HT-29 (cell line): ENCODE results near the gene SLC35D3. TPM values are rescaled to one million over a fixed set of nuclear protein-coding genes. Genes with fewer than 3 reads are reported as not detected.
"Not testable (repeated sequence)": the region's sequence is repeated elsewhere in the genome, so short reads cannot be mapped to it uniquely, and the experiment has no call there.

ENCODE experiments used
- DNase-seq: peaks from one replicate; pipeline ENCODE4 v3.0.0-alpha.2; 2015; ENCODE audit warnings: low spot score
- total RNA-seq: library from RNA; depleted of rRNA; stranded (reverse); fragments of >200 nt; shearing (Covaris generic); gene quantifications from 2 replicates; pipeline ENCODE4 v1.2.3, GENCODE V29; 2014; rRNA removed

The SLC35D3 gene, protein sequence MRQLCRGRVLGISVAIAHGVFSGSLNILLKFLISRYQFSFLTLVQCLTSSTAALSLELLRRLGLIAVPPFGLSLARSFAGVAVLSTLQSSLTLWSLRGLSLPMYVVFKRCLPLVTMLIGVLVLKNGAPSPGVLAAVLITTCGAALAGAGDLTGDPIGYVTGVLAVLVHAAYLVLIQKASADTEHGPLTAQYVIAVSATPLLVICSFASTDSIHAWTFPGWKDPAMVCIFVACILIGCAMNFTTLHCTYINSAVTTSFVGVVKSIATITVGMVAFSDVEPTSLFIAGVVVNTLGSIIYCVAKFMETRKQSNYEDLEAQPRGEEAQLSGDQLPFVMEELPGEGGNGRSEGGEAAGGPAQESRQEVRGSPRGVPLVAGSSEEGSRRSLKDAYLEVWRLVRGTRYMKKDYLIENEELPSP
- total RNA-seq, result 0.05 and 0.66 TPM in 2 replicates

DNA sequence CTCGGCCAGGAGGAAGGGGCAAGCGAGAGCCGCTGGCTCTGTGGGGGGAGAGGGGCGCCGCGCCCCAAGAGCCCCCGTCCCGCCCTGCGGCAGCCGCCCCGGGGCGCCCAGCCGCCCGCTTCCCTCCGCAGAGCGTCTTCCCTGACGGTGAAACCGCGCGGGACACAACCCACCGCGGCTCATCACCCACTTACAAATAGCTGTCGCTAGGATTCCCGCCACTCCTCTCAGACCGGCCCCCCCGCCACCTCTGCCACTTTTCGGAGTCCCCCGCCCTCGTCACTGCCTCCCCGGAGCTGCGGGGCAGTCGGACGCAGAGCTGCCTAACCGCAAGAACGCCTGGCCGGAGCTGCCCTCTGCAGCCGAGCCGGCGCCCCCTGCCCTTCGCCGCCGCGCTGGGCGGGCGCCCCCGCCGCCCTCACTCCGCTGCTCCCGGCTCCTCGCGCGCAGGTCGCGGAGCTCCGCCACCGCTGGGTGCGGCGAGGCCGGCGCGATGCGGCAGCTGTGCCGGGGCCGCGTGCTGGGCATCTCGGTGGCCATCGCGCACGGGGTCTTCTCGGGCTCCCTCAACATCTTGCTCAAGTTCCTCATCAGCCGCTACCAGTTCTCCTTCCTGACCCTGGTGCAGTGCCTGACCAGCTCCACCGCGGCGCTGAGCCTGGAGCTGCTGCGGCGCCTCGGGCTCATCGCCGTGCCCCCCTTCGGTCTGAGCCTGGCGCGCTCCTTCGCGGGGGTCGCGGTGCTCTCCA, at the start of gene SLC35D3:
Gene SLC35D3, plus strand, starts transcription at position 366 of the 749 bp plus-strand sequence. Its CDS starts 128 bp downstream, at position 494.
- DNase-seq, result peak; percentile 13

DNA sequence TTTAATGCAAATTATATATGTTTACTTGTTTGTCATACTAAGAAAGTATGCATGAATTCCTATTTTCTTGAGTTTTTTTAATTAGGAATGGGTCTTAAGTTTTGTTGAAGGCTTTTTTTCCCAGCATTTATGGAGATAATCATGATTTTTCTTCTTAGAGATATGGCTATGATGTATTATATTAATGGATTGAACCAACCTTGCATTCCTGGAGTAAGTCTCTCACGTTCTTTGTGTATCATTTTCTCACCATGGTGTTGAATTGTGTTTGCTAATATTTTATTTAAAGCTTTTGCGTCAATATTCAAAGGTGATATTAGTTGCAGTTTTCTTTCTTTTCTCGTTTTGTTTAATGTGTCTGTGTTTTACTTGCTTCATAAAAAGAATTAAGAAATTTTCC, 48.4 kb upstream of the SLC35D3 start:
- DNase-seq, result peak; percentile 16

DNA sequence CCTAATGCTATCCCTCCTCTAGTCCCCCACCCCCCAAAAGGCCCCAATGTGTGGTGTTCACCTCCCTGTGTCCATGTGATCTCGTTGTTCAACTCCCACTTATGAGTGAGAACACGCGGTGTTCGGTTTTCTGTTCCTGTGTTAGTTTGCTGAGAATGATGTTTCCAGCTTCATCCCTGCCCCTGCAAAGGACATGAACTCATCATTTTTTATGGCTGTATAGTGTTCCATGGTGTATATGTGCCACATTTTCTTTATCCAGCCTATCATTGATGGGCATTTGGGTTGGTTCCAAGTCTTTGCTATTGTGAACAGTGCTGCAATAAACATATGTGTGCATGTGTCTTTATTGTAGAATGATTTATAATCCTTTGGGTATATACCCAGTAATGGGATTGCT, 45.6 kb upstream of the SLC35D3 start:
- DNase-seq, result not testable (repeated sequence)

DNA sequence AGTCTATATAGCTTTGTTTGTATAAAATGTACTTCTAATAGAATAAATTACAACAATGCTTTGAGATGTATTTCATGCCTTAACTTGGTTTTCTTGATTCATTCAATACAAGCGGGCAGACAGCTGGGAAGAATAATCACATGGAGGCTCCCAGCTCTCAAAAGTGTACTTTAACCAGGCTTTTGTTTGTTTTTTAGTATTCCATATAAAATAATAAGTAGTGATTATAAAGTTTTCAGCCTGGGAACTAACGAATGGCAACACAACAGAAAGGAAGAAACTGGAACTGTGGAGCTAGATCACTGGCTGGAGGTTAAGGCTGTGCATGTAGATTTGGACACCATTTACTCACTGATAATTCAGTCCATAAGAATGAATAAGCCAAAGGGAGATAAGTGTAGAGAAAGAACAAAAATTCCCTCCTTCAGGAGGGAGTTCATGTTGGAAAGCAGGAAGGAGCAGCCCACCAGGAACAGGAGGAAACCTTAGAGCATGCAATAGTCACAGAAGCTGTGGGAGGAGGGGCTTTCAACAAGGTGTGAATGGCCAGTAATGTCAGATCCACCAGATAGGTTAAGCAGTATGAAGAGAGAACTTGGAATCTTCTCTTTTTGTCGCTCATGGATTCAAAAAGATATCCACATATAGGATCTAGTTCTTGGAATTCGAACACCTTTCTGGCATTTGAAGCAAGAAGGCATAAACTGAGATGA, 41.2 kb upstream of the SLC35D3 start:
- no peak for DNase-seq

- DNase-seq, result no peak
These were observed 36.0 kb upstream of the SLC35D3 start for GRCh38 chr6:136886091-136886490.

DNA sequence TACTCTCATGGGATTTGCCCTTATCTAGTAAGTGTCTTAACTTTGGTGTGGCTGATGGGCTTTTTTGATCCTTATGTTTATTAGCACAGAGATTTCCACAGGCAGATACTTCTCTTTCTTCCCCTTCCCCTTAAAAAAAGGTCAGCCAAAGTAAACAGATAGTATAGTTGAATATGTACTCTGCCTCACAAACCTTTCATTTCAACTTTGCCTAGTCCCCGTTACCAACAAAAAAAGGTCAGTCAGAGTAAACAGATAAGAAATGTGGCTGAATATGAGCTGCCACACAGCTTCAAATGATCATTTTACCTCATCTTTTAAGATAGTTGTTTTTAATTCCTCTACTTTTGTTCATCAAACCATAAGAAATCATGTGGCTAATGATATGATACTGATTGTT, 34.1 kb upstream of the SLC35D3 start:
- no peak for DNase-seq

DNA sequence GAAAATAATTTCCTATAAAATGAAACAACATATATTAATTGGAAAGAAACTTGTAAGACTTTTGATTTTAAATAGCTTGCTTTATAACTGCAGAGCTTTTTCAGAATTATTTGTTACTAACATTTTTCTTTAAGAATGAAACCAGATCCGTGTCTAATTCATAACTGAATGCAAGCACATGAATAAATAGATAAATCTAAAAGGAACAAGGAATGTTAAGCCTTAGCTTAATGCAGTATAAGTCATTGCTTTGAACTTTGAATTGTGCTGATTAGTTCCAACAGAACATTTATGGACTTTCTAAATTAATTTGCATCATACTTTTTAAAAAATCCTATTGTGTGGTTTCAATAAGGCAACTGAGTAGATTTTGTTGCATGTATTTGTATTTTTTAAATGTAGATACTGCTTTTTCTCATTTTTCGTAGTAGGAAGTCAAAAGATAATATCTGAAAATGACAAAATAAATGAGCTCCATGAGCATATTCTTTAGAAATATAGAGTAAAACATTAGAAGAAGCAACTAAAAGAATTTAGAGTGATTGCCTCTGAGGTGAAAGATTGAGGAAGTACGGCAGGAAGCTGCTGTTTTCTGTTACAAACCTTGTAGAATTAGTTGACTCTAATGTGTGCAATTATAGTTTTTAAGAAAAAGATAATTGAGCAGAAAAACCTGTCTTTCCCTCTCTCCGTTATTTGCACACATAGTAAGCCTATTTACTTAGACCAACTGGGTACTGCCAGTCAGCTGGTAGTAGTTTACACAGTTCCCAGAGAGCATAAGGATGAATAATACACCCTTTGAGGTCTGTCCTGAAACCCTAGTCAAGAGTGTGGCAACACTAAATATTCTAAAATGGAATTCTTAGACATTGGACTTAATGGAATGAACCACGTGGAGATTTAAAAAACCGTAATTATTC, 32.6 kb upstream of the SLC35D3 start:
- no peak for DNase-seq

DNA sequence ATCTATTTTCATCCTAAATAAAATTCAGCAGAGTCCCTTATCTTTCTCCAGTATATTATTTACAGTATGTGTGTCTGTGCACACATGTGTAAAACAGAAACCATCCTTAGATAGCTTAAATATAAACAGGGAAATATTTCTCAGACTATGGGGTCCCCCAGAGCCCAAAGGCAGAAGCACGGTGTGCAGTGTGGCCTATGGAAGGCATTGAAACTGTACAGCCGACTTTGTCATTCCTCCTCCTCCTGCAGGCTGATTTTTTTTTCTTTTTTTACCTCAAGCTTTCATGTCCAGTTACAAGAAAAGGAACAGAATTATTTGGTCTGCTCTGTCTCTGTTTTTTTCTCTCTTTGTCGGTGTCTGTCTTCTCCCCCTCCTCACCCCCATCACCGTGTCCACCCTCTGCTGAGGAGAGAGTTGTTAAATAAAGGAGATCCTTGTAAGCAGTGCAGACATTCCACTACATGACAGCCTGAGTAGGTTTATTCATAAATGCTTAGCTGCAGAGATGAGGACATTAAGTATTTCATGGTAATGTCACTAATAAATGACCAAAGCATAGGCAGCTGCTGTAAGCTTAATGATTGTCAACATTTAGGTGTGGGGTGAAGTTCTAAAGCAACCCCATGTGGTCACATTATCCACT, 31.8 kb upstream of the SLC35D3 start:
- DNase-seq, result no peak

- DNase-seq, result no peak
These were observed 31.1 kb upstream of the SLC35D3 start for GRCh38 chr6:136890986-136891385.

- no peak for DNase-seq
These were observed 28.9 kb upstream of the SLC35D3 start for GRCh38 chr6:136893187-136893586.

DNA sequence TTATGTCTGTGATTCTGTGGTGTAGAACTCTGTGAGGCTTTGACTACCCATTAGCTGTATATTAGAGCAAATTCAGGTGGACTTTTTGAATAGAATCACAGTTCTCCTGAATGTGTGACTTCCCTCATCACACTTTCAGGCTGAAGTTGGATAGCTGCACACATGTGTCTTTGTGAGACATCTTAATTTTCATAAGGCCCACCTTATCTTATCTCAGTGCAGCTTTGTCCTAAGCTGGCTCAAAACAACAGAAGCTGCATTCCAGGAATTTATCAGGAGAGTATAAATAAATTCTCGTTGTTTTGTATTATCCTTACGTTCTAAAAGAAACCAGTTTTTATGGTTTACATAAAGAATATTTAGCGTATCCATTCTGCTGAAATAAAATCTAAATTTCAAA, 26.2 kb upstream of the SLC35D3 start:
- no peak for DNase-seq

GRCh38 chr6:136897071-136897470, 25.0 kb upstream of the SLC35D3 start:
- no peak for DNase-seq

GRCh38 chr6:136901212-136901784, 20.8 kb upstream of the SLC35D3 start:
- no peak for DNase-seq

DNA sequence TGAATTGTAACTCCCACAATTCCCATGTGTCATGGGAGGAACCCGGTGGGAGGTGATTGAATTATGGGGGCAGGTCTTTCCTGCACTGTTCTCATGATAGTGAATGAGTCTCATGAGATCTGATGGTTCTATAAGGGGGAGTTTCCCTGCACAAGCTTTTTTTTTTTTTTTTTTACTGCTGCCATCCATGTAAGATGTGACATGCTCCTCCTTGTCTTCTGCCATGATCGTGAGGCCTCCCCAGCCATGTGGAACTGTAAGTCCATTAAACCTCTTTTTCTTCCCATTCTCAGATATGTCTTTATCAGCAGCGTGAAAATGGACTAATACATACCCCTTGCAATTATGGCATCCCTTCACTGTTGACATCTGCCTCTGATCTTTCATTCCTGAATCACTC, 17.6 kb upstream of the SLC35D3 start:
- DNase-seq, result not testable (repeated sequence)

DNA sequence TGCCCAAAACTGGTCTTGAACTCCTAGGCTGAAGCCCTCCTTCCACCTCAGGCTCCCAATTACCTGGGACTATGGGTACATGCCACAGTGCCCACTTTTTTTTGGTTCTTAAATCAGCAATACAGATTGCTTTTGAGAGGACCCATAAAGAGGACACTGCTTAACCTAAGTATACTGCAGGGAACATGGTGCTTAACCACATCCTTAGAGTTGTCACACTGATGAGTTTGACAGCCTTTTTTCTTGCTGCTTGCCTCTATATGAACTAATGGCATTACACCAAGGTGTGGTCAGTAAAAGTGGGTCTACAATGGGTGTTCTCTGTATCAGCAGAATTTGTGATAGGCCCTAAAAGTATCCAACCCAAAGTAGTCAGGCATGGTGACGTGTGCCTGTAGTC, 7.2 kb upstream of the SLC35D3 start:
- DNase-seq, result no peak

DNA sequence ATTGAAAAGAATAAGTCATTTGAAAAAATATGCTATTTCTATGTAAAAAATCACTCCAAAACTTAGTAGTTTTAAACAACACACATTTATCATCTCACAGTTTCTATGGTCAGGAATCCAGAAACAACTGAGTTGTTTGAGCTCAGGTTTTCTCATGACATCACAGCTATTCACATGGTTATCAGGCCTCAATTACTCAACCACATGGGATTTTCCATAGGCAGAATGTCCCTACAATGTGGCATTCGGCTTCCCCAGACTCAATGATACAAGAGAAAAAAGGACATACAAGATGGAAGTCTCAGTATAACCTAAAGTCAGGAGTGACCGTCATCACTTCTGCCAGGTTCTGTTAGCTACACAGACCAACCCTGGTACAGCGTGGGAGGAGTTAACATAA, 3.4 kb upstream of the SLC35D3 start:
- DNase-seq, result no peak

DNA sequence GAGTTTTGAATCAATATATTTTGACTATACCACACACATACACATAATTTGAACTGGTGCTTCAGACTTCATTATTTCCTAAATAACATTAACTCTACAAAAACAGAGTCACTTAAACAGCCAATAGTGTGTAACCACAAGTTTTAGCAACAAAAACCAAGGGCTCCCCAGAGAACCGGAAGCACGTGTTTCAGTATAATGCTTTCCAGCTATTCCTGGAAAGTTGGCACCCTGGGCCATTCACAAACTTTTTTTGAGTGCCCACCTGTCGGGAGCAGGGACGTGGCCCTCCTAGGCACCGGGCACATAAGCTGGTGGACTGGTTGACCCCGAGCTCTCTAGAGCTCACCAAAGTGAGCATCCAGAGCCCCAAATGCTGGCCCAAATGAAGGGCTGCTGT, 1.9 kb upstream of the SLC35D3 start:
- DNase-seq, result no peak

DNA sequence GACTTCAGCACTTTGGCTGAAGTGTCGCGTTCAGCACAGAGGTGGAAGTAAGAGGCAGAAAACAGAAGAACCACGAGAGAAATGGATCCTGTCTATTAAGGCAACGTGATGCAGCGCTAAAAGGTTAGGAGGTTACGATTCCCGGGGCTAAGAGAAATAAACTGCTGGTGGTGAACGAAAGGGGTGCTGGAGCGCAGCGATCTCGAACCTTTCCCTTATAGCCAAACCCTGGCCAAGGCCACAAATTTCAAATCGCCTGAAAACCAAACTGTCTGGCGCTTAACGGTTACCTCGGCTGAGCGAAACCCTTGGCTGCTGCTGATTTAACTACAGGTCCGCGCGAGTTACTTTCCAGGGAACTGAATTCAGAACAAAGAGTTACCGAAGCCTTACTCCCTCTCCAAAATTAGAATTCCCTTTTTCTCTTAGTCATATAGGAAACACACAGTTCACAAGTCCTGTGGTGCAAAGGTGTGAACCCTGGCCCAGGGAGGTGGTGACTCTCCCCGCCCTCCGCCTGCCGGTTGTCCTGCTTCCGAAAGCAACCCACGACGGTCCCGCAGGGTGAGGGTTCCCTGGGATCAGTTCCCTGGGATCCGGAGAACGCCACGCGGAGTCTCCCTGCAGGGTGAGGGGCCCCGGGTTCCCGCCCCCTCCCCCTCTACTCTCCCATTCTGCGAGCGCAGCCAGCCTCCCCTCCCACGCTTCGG, 1.3 kb upstream of the SLC35D3 start:
- DNase-seq, result peak; percentile 7

DNA sequence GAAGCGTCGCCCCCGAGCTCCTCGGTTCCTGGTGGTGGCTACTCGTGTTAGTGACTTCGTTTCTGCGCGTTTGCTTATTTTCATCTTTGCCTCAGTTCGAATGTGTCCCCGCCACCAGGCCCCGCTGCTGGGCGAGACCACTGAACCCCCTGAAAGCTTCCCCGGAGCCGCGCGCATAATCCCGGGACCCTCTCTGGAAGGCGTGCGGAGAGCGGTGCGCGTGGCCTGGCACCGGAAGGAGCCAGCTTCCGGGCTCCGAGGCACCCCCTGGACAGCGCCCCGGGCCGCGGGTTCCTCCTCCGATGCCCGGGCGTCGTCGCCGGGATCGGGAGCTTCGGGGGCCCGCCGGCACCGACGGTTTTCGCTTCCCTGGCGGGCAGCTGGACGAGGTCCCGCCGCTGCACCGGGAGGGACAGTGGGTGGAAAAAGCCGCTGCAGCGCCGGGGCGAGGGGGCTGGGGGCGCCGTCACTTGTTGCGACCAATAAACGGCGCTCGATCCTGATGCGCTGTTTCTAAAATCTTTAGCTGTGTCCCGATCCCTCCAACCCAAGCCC, 643 bp upstream of the SLC35D3 start:
- peak; percentile 18 for DNase-seq
